Mesothelial cell of epicardium (in vitro differentiated cells): ENCODE data around the gene PHF21A. TPM values are rescaled to one million over a fixed set of nuclear protein-coding genes. Genes with fewer than 3 reads are reported as not detected.

Experiments
- DNase-seq, 2 experiments: peaks; one replicate each; pipeline ENCODE4 v3.0.0; 2021; ENCODE audit warnings: low spot score in 2 of 2; ENCODE audit not compliant: unreplicated experiment in 2 of 2
- H3K27ac Mint-ChIP-seq: 2 replicates; pipeline ENCODE4 v1.8.0; 2021; ENCODE audit warnings: mixed read lengths
- H3K27me3 Mint-ChIP-seq: 2 replicates; pipeline ENCODE4 v1.8.0; 2021; ENCODE audit warnings: low read depth, mixed read lengths
- H3K36me3 Mint-ChIP-seq: 2 replicates; pipeline ENCODE4 v1.8.0; 2021; ENCODE audit warnings: mixed read lengths
- H3K4me1 Mint-ChIP-seq: 2 replicates; pipeline ENCODE4 v1.8.0; 2021; ENCODE audit warnings: mixed read lengths
- H3K4me3 Mint-ChIP-seq: 2 replicates; pipeline ENCODE4 v1.8.0; 2021; ENCODE audit warnings: mild to moderate bottlenecking, moderate library complexity, mixed read lengths
- H3K9me3 Mint-ChIP-seq: 2 replicates; pipeline ENCODE4 v1.8.0; 2021; ENCODE audit warnings: mixed read lengths
- CTCF ChIP-seq: fragments of 200-600 bp; sonication (generic); IDR thresholded peaks from one replicate; pipeline ENCODE4 v1.5.0; 2021; ENCODE audit warnings: antibody characterized with exemption; ENCODE audit not compliant: unreplicated experiment
- total RNA-seq: library from RNA; stranded (reverse); gene quantifications from 3 replicates; pipeline ENCODE4 v1.2.1, GENCODE V29; 2021

The PHF21A gene
- total RNA-seq, 1 donor from 2014 or later = 106 TPM

GRCh38 chr11:46127150-46127638 lies 5.9 kb upstream of the PHF21A start:
- TF ChIP-seq CTCF = no peak
- DNase-seq = no peak
- Mint-ChIP-seq H3K27ac (no peak overlapping the region), H3K4me1 (peaks cover 2% of the 10 kb centered on the region), H3K4me3 (no peak overlapping the region), H3K36me3 (no peaks in the 10 kb centered on the region), H3K27me3 (no peaks in the 10 kb centered on the region), H3K9me3 (no peaks in the 10 kb centered on the region)

- no peaks in the 10 kb centered on the region for H3K27me3 Mint-ChIP-seq
- peaks cover 2% of the 10 kb centered on the region for H3K4me1 Mint-ChIP-seq
- DNase-seq = no peak
- H3K36me3 Mint-ChIP-seq = no peaks in the 10 kb centered on the region
- no peaks in the 10 kb centered on the region for H3K9me3 Mint-ChIP-seq
- no peak for TF ChIP-seq CTCF
- H3K27ac Mint-ChIP-seq = no peak overlapping the region
- no peak overlapping the region for H3K4me3 Mint-ChIP-seq
Observed at GRCh38 chr11:46125284-46125683, 4.0 kb upstream of the PHF21A start.

- no peaks in the 10 kb centered on the region for H3K27me3 Mint-ChIP-seq
- H3K36me3 Mint-ChIP-seq = no peaks in the 10 kb centered on the region
- H3K27ac Mint-ChIP-seq = no peak overlapping the region
- H3K4me3 Mint-ChIP-seq = peak overlapping the region; percentile 51
- peaks cover 17% of the 10 kb centered on the region for H3K4me1 Mint-ChIP-seq
- TF ChIP-seq CTCF = no peak
- DNase-seq = no peak
- no peaks in the 10 kb centered on the region for H3K9me3 Mint-ChIP-seq
Observed at GRCh38 chr11:46122945-46123715, 1.9 kb upstream of the PHF21A start.

- Mint-ChIP-seq H3K27me3 (no peaks in the 10 kb centered on the region), H3K36me3 (no peaks in the 10 kb centered on the region), H3K9me3 (no peaks in the 10 kb centered on the region), H3K4me3 (peak overlapping the region; percentile 79), H3K4me1 (peaks cover 29% of the 10 kb centered on the region), H3K27ac (peak overlapping the region; percentile 95)
- TF ChIP-seq CTCF = no peak
- DNase-seq = peak; percentile 58 to 81
Observed at GRCh38 chr11:46121724-46122477, 647 bp upstream of the PHF21A start.

- no peaks in the 10 kb centered on the region for H3K9me3 Mint-ChIP-seq
- H3K4me1 Mint-ChIP-seq = peaks cover 40% of the 10 kb centered on the region
- no peaks in the 10 kb centered on the region for H3K36me3 Mint-ChIP-seq
- DNase-seq = peak in 1 of 2 experiments; percentile 59
- peak overlapping the region; percentile 89 for H3K4me3 Mint-ChIP-seq
- no peaks in the 10 kb centered on the region for H3K27me3 Mint-ChIP-seq
- peak overlapping the region; percentile 99 for H3K27ac Mint-ChIP-seq
- no peak for TF ChIP-seq CTCF
Observed at GRCh38 chr11:46120346-46121300, 631 bp downstream of the PHF21A start.
